GM06990 (cell line): ENCODE measurements around the gene WDR86.

Experiments
- DNase-seq: peaks from one replicate; pipeline ENCODE4 v3.0.0-alpha.2; 2011; ENCODE audit not compliant: insufficient read length; ENCODE audit errors: extremely low read depth
- H3K27me3 ChIP-seq: replicated peaks from 2 replicates; pipeline ENCODE4 v1.6.0; 2011; ENCODE audit warnings: low read length; ENCODE audit not compliant: control insufficient read depth, insufficient read depth
- H3K36me3 ChIP-seq: 2 replicates; pipeline ENCODE4 v1.5.1; 2011; ENCODE audit warnings: low read length; ENCODE audit not compliant: control insufficient read depth, insufficient read depth
- H3K4me3 ChIP-seq: replicated peaks from 2 replicates; pipeline ENCODE4 v1.5.1; 2011; ENCODE audit warnings: low read depth, mild to moderate bottlenecking, control low read depth, low read length
- TF ChIP-seq, protein P1 (sequence below): IDR thresholded peaks from 2 replicates; pipeline ENCODE4 v1.5.1; 2011; ENCODE audit warnings: low read length, control low read depth, mild to moderate bottlenecking, inconsistent platforms; ENCODE audit not compliant: insufficient read depth, poor library complexity, severe bottlenecking

The WDR86 gene

DNA sequence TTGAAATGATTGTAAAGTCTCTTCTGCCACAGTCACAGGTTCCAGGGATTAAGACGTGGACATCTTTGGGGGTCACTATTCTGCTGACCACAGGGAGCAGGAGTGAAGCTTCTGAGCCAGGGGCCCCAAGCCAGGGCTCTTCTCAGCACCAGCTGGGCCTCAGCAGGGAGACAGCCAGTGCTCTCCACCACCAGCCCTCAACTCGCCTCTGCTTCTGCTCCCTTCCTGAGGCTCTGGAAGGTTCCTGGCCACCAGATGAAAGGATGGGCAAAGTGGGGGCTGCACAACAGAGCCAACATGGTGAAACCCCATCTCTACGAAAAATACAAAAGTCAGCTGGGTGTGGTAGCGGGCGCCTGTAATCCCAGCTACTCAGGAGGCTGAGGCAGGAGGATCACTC lies 41.3 kb upstream of the WDR86 start:
- Histone ChIP-seq H3K36me3 (no peaks in the 10 kb centered on the region), H3K4me3 (no peak overlapping the region), H3K27me3 (no peaks in the 10 kb centered on the region; the same call in 1 of the 2 replicates)
- TF ChIP-seq, protein P1, sequence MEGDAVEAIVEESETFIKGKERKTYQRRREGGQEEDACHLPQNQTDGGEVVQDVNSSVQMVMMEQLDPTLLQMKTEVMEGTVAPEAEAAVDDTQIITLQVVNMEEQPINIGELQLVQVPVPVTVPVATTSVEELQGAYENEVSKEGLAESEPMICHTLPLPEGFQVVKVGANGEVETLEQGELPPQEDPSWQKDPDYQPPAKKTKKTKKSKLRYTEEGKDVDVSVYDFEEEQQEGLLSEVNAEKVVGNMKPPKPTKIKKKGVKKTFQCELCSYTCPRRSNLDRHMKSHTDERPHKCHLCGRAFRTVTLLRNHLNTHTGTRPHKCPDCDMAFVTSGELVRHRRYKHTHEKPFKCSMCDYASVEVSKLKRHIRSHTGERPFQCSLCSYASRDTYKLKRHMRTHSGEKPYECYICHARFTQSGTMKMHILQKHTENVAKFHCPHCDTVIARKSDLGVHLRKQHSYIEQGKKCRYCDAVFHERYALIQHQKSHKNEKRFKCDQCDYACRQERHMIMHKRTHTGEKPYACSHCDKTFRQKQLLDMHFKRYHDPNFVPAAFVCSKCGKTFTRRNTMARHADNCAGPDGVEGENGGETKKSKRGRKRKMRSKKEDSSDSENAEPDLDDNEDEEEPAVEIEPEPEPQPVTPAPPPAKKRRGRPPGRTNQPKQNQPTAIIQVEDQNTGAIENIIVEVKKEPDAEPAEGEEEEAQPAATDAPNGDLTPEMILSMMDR: no peak
- no peak for DNase-seq

DNA sequence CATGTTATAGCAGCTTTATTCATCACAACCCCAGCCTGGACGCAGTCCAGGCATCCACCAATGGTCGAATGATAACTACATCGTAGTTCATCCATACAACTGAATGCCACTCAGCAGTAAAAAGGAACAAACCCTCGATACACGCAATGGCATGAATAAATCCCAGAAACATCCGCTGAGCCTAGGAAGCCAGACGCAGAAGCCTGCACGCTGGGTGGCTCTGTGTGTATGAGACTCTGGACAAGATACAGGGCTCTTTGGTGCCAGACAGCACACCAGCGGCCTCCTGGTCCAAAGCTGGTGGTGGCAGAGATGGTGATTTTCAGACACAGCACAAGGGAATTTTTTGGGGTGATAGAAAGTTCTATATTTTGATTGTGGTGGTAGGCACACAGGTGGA lies 40.2 kb upstream of the WDR86 start:
- H3K36me3 ChIP-seq: no peaks in the 10 kb centered on the region
- H3K4me3 ChIP-seq: no peak overlapping the region
- TF ChIP-seq, protein P1: no peak
- DNase-seq: no peak
- no peaks in the 10 kb centered on the region; the same call in 1 of the 2 replicates for H3K27me3 ChIP-seq

DNA sequence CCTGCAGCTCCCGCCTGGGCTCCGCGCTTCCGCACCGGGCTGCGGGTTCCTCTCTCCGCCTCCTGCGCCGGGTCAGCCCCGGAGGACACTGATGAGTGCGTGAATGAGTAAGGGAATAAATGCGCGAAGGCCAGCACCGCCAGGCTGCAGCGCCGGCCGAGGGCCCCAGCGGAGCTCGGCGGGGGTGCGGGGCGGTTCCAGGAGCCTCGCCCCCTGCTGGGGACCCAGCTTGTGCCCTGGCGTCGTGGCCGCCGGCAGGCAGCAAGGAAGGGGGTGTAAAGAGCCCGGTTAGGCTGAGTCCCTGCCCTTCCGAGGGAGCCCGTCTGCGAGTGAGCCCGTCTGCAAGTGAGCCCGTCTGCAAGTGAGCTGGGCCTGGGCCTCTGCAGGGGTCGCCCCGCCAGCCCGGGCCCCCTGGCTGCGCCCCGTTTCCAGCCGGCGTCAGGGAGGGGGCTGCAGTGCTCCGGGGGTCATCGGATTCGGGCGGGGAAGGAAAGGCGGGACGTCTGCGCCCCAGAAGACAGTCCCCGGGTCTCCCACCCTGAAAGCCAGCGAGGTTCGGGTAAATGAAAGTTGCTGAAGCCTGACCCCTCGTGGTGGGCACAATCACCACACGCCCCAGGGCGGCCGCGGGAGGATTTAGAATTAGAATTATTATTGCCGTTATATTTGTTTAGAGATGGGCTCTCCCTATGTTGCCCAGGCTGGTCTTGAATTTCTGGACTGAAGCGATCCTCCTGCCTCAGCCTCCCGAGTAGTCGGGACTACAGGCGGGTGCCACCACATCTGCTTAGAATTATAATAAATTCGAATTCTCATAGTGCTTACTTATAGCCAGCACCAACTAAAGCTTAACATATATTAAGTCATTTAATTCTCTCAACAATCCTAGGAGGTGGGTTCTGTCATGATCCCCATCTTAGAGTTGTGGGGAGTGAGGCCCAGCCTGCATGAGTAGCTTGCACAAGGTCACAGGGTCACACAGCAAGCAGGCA lies 38.7 kb upstream of the WDR86 start:
- peak; percentile 64 for DNase-seq
- TF ChIP-seq, protein P1: peak; percentile 73
- H3K4me3 ChIP-seq: peak overlapping the region; percentile 53
- H3K36me3 ChIP-seq: no peaks in the 10 kb centered on the region
- H3K27me3 ChIP-seq: no peaks in the 10 kb centered on the region; the same call in 1 of the 2 replicates

DNA sequence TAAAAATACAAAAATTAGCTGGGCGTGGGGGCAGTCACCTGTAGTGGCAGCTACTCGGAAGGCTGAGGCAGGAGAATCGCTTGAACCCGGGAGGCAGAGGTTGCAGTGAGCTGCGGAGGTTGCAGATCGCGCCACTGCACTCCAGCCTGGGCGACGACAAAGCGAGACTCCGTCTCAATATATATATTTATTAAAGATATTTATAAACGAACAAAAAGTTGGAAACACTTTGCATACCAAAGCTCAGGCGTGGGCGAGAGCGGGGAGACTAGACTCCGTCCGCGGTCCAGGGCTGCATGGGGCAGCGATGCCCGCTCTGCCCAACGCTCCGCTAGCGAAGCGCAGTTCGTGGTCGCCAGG lies 38.0 kb upstream of the WDR86 start:
- TF ChIP-seq, protein P1: no peak
- peak overlapping the region; percentile 53 for H3K4me3 ChIP-seq
- no peaks in the 10 kb centered on the region for H3K36me3 ChIP-seq
- DNase-seq: no peak
- no peaks in the 10 kb centered on the region; the same call in none of the 2 replicates for H3K27me3 ChIP-seq

DNA sequence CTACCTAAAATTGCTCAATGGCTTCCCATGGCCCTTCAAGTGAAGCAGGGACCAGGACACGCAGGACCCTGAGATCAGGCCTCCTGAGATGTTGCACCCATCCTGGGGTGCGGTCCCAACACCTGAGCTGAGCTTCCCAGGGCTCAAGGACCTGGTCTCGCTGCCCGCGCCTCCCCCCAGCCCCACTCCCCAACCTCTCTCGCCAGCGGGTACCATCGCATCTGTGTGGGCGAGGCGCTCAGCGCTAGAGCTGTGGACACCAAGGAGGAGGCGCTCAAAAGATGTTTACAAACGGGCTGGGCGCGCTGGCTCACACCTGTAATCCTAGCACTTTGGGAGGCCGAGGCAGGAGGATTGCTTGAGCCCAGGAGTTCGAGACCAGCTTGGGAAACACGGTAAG lies 37.5 kb upstream of the WDR86 start:
- no peak for DNase-seq
- H3K4me3 ChIP-seq: no peak overlapping the region
- TF ChIP-seq, protein P1: no peak
- no peaks in the 10 kb centered on the region for H3K36me3 ChIP-seq
- H3K27me3 ChIP-seq: no peaks in the 10 kb centered on the region; the same call in none of the 2 replicates
